Hippocampal formation (tissue), 2 donors: Measurements from ENCODE around the gene HCN3.
A peak's percentile ranks its signal among the peaks of the same experiment; 100 is the strongest.
"Not testable (repeated sequence)": the region's sequence is repeated elsewhere in the genome, so short reads cannot be mapped to it uniquely, and the experiment has no call there.

ENCODE experiments used
- DNase-seq, 2 donors: peaks; one replicate each; lab custom pipeline; 2025; lab: John Stamatoyannopoulos, UW

Gene HCN3

DNA sequence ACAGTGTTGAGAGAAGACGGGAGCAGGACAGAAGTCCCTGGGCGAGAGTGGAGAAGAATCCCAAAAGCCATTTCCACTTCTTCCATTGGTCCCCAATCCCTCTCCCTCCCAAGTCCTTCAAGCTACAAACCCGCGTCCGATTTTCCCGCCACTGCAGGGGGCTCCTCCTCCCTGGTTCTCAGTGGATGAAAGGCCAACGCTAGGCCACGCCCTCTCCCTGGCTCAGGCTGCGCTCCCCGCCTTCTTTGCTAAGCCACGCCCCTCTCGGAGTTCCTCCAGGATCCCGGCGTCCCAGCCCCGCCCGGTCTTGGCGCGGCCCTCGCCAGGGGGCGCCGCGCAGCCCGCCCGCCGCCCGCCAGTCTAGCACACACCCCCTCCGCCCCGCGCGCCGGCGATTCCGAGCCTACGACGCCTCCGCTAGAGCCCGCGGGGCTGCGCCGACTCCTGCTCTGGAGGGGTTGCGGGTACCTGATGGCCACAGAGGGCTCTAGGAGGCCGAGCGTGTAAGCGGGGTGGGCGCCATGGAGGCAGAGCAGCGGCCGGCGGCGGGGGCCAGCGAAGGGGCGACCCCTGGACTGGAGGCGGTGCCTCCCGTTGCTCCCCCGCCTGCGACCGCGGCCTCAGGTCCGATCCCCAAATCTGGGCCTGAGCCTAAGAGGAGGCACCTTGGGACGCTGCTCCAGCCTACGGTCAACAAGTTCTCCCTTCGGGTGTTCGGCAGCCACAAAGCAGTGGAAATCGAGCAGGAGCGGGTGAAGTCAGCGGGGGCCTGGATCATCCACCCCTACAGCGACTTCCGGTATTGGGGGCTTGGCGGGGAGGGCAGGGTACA lies at the start of gene HCN3:
Gene HCN3 (plus strand): TSS at position 394 of the 832 bp plus-strand sequence. CDS start 128 bp downstream, at position 522.
- DNase-seq, result peak; percentile 95 to 96

DNA sequence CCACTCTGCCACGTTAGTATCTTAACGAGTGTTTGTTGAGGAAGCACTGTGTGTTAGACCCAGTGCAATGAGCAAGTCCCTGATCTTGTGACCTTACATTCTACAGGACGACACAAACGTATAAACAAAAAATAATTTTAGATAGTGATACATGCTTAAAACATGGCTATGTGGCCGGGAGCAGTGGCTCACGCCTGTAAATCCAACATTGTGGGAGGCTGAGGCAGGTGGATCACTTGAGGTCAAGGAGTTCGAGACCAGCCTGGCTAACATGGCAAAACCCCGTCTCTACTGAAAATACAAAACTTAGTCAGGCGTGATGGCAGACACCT lies 49.2 kb upstream of the HCN3 start:
- no peak for DNase-seq

DNA sequence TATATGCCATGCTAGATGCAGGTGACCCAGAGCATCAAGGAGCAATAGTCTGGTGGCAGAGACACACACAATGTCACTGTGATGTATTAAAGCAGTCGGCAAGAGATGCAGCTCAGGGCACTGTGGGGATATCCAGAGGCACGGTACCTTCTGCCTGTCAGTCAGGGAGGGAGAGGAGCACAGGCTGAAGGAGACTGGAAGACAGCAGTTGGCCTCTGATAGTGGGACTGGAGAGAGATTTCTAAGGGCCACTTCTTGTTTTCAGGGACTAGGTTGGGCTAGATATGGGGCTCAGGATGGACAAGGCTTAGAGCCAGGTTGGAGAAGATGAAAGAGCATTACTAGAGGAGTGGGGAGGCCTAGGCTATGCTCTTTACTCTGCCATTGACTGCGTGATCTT lies 46.0 kb upstream of the HCN3 start:
- DNase-seq, result not testable (repeated sequence)

DNA sequence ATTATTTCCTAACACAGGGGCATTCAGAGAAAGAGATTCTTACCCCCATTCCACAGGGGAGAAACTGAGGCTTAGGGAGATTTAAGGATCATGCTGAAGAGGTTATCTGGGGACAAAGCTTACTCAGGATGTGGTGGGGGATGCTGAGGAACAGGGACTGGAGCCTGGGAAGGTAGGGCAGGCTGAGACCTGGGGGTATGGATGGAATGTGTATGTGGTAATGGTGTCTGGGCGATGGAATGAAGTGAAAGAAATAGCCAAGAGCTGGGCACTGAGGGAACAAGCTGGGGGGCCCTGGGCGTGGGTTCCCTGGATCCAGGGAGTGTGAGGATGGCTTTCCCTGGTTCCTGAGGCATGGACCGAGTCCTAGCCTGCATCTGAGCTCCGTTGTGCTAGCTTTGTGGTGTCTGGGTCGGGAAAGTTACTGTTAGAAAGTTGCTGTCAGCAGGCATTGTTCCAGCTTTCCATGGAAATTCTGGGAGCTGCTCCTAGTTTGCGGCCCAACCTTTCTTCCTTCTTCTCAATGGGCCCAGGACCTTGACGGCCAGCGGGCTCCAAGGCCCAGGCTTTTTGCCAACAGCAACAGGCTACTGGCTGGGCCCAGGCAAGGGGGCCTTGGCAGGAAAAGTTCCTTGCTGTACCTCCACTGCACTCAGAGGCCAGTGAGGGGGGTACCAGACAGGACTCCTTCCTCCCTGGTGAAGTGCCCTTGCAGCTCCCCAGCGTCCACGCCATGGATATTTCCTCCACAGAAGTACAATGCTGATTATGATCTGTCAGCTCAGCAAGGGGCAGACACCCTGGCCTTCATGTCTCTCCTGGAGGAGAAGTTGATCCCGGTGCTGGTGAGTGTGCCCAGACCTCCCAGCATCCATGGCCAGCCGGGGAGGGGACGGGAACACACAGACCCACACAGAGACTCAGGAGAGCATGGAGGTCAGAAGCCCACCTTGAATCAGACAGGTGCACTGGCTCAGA lies 45.0 kb upstream of the HCN3 start:
- DNase-seq, result not testable (repeated sequence)

DNA sequence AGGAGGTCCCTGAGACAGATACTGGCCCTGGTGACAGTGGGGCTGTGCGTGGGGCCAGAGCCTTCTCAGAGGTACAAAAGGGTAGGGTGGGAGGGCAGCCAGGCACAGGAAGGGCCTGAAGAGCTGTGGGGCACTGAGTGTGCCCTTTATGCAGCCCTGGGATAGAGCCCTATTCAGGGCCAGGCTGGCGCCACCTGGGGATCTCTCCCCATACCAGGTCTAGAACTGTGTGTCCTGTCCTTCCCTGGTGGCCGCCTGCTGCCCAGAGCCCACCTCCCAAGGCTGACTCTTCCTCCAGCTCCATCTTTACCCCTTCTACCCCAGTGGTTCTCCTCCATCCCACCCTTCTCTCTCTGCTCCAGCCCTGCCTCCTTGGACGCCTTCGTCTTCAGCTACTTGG lies 43.8 kb upstream of the HCN3 start:
- DNase-seq, result not testable (repeated sequence)

DNA sequence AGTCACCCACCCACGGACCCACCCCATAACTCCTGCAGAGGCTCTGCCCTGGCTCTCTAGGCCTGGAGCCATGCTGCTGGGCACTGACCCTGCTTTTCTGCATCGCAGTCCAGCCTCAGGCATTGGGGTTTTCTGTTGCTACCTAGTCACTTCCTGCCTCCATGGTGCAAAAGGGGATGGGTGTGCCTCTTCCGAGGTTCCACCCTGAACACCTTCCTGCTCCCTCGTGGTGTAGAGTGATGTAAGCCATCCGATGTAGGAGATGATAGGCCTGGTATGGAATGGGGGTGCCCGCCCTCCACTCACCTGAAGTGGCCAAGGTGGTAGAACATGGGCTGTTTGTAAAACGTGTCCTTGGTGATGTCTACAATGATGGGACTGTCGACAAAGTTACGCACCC lies 41.9 kb upstream of the HCN3 start:
- not testable (repeated sequence) for DNase-seq

DNA sequence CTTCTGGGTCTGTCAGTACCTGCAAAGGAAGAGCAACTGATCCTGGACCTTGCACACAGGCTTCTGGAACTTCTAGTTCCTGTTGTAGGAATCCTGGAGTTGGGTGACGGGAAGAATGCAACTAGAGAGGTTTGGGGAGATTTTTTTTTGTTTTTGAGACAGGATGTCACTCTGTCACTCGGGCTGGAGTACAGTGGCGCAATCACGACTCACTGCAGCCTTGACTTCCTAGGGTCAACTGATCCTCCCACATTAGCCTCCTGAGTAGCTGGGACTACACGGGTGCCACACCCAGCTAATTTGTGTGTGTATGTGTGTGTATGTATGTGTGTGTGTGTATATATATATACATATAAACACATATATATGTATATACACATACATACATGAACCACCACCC lies 40.8 kb upstream of the HCN3 start:
- no peak for DNase-seq

DNA sequence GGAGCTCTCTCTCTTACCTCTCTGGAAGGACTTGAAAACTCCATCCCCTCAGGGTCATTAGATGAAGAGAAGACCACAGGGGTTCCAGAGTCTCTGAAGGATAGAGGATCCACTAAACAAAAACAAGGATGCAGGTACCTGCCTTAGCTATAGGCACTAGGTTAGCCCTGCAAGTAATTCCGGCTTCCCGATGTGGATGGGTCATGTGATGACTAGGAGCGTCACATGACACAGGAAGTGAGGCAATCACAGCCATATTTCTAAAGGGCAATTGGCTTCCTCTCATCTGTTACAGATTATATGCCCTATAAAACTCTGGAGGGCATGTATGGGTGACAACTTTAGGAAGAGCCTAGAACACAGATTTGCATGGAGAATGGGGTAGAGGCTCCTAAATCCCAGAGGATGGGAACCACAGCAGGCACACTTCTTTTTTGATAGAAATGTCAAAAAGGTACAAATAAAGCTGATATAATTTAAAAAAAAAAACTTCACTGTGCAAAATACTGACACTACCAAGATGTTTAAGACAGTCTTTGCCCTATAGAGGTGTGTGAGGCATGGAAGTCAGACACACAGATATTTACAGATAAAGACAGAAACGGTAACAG lies 36.1 kb upstream of the HCN3 start:
- peak; percentile 79 to 88 for DNase-seq

DNA sequence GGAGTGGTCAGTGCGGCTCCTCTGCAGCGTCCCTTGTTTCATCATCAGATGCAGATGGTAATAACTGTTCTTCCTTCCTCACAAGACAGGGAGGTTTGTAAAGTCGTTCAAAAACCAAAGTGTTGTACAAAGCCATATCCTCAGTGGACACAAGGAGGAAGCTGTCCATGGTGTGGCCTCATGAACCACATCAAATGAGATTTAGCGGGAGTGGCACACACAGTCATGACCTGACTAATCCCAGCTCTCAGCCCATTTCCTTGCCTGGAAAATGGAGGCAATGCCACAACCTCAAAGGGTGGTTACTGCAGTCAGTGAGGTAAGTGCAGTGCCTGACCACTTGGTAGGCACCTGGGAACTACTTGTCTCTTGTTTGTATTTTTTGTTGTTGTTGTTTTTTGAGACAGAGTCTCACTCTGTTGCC lies 35.4 kb upstream of the HCN3 start:
- DNase-seq, result no peak

DNA sequence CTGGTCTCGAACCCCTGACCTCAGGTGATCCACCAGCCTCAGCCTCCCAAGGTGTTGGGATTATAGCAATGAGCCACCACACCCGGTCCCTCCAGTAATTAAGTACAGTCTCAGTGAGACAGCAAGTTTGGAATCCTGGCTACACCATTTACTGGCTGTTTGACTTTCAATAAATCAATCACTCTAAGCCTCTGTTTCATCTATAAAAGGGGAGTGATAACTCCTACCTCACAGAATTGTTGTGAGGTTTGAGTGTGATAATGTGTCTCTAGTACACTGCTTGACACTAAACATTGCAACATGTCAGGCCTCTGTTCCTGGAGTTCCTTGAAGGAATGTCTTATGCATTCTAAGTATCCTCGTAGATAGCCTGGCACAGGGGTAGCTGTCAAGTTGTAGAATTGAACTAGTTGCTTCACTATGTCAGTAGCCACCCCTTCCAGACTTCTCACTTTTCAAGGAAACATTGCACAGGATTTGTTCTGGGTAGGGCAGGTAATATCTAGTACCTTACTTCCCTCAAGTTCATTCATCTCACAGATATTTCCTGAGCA lies 34.4 kb upstream of the HCN3 start:
- no peak for DNase-seq

DNA sequence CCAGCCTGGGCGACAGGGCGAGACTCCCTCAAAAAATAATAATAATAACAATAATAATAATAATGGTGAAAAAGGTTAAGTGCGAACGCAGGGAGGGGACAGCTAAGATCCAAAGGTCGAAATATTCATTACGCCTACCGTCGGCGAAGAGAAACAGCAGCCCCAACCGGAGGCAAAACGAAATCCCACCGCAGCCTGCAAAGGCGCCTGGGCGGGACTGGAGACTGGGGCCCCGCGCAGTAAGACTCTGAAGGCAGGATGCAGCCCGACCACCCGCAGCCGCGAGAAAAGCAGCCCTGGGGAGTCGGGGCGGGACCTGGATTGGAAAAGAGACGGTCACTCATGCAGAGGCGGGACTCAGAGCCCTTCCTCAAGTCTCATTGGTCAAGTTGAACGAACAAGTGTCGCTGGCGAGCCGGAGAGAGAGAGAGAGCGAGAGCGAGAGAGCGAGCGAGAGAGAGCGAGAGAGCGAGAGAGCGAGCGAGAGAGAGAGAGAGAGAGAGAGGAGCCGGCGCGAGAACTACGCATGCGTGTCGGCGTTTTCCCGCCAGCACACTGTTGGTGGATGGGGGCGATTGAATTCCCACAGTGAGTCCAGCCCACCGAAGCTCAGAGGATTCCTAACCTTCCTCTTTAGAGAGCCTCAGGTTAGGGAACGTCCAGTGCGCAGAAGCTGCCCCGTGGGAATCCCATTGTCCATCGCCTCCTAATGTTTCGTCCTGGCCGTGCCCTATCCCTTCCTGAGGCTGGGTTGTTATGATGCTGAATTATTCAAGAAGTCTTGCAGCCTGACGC lies 32.7 kb upstream of the HCN3 start:
- DNase-seq, result peak; percentile 96 to 99

DNA sequence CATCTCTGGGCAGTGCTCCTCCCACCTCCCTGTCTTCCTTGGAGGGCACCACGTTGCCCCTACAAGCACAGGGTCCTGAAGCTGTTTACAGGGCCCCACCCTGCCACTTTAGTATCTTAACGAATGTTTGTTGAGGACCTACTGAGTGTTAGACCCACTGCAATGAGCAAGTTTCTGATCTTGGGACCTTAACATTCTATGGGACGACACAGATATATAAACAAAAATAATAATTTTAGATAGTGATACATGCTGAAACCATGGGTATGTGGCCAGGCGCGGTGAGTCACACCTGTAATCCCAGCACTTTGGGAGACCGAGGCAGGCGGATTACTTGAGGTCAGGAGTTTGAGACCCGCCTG lies 32.1 kb upstream of the HCN3 start:
- no peak for DNase-seq

DNA sequence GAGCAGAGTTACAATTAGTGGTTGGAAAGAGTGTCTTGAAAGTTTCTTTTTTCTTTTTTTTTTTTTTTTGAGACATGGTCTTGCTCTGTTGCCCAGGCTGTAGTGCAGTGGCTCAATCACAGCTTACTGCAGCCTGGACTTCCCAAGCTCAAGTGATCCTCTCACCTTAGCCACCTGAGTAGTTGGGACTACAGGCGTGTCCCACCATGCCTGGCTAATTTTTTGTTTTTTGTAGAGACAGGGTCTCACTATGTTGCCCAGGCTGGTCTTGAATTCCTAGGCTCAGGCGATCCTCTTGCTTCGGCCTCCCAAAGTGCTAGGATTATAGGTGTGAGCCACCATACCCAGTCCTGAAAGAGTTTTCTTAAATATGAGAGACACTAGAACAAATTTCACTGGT lies 30.5 kb upstream of the HCN3 start:
- DNase-seq, result not testable (repeated sequence)

DNA sequence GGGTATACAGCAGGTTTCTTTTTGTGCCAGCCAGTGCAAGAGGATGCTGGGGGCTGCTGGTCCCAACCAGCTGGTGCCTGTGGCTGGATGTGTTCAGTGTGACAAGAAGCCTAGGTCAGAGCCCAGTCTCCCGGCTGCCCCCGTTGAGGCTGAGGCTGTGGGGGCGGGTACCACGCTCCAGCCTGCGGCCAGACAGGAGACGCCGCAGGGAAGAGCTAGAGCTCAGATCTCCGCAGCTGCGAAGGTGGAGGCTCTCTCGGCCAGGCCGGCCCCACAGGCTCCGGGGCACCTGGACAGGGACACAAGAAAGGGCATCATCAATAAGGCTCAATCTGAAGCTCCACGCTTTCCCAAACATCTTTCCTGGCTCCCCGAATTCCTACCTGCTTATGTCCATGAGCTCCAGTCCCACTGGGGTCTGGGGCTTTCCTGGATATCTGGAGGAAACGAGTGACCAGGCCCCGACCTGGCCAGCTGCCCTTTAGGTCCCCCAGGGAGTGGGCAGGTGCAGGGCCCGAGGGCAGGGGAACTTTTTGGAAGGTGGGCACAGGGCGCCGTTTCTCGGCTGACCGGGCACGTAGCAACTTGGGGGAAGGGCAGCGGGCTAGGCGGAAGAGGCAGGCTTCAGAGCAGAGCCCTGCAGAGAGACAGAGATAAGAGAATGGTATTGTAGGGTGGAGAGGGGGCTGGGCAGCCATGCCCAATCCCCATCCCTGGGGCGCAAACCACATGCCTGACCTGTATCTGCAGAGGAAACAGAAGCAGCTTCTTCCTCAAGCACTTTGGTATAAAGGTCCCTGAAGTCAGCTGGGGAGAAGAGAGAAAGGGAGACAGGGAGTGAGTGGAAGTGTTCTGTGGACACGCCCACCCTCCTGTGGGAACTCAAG lies 29.4 kb upstream of the HCN3 start:
- no peak for DNase-seq

DNA sequence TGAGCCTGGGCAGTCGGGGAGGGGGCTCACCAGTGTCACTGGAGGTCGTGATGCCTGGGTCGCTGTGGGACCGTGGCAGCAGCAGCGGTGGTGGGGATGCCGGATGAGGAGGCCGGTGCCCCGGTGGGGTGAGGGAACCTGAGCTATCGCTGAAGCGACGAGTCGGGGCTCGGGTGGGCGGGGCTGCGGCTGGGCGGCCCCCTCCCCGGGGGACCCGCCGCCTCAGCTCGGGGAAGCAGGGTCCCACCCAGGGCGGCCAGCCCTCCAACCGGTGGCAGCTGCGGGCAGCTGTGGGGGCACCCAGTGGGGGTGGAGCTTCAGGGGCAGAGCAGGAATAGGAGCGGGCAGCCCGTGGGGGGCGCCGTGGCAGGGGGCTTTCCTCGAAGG lies 27.0 kb upstream of the HCN3 start:
- no peak for DNase-seq

DNA sequence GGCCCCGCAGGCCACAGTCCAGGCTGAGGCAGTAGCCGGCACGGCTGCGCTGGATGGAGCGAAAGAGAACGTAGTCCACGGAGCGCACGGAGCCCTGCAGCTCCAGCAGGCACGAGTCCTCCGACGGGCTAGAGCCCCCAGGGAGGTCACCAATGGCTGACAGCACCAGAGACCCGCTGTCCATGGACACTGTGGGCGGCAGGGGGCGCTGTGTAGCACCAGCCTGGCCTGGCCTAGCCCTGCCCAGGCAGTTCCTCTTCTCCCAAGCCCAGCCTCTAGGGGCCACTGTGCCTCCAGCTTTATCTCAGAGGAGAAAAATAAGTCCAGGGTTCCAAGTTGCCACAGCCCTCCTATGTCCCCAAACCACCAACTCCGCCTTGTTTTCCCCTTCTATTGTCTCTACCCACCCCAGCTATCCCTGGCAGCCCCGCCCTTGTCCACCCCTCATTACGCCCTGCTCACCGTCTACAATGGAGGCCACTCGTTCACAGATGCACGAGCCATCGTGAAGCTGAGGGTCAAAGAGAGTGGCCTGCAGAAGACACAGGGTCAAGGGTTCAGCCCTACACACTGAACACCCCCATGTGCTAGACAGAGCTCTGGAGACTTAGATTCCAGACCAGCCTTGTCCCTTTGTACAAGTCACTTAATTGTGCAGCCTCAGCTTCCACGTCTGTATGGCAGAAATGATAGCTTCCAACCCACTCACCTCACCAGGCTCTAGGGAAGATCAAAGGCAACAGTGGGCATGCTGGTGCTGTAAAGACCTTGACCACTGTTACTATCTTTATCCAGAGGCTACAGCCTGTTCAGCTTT lies 26.4 kb upstream of the HCN3 start:
- peak; percentile 85 to 92 for DNase-seq

DNA sequence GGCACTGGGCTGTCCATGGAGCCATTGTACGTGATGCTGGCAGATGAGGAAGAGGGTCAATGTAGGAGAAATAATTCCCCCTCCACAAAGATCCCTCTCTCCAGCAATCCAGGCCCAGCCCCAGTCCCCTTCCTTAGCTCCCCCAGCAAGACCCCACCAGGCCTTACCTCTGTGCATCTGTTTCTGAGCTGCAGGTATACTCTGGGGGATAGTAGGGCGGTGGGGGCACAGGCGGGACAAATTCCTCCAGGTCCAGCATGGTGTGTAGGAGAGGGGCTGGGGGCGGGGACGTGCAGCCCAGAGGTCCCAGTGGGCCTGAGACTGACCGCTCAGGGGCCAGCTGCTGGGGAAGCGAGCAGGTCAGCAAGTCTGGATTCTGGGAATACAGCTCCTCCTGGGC lies 25.7 kb upstream of the HCN3 start:
- DNase-seq, result no peak

DNA sequence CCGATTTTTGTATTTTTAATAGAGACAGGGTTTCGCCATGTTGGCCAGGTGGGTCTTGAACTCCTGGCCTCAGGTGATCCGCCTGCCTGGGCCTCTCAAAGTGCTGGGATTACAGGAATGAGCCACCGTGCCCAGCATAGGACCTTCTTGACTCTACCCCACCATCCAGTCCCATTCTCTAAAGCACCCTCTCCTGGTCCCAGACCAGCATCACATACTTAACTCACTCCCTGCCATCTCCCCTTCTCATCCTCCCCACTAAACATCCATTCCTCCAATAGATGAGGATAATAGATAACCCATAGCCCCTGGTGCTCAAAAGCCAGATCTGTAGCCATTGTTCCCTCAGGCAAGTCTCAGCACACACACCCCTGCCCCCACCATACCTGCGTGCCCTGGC lies 24.1 kb upstream of the HCN3 start:
- DNase-seq, result no peak

DNA sequence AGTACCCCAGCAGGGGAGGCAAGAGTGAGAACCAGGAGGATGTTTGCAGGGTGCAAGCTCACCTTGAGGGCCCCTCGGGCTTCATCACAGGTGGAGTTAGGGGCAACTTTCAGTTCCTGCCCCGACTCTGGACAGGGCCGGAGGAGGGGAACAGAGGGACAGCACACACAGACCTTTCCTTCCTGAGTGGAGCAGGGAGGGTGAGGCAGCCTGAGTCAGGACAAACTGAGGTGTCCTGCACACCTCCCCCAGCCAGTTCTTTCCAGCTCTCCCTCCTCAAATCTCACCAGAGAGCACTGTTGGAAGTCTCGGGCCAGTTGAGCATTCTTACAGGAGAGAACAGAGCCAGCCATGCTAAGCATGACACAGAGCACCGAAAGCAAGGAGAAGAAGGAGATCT lies 23.5 kb upstream of the HCN3 start:
- DNase-seq, result no peak
